Adipose tissue (tissue), 3 donors: ENCODE results near the gene R3HDM4. TPM values are rescaled to one million over a fixed set of nuclear protein-coding genes. Genes with fewer than 3 reads are reported as not detected.
"Not testable (repeated sequence)": the region's sequence is repeated elsewhere in the genome, so short reads cannot be mapped to it uniquely, and the experiment has no call there.

Experiments
- H3K27ac ChIP-seq: one replicate; pipeline ENCODE4 v1.5.1; 2013; ENCODE audit warnings: low read depth, low read length
- WGBS, 3 donors: extraction: QIAGEN DNeasy Blood & Tissue Kit; methylation state at CpG; one replicate each; pipeline ENCODE4 v1.1.7; 2013; 5-methylcytosine and 5-hydroxymethylcytosine counted together
- polyA plus RNA-seq, 3 donors: library from polyadenylated mRNA; stranded (reverse); fragments of 200-250 nt; gene quantifications; one replicate each; pipeline ENCODE4 v1.2.3, GENCODE V29; 2013
- donor health status: healthy with polysubstance abuse.
- donor health status: Bipolar disorder and iron deficiency.
- donor health status: healthy.

The R3HDM4 gene
- polyA plus RNA-seq, 3 donors: 44.6 to 59.1 (median 57.9) TPM

- H3K27ac ChIP-seq: no peak overlapping the region
- 90 to 97% (median 95%) methylated on average over 27 of the region's 27 CpGs for WGBS, 3 donors
Observed at GRCh38 chr19:901216-902092, 11.6 kb downstream of the R3HDM4 start.

- 79 to 85% (median 84%) methylated on average over 27 to 30 of the region's 30 CpGs for WGBS, 3 donors
Observed at GRCh38 chr19:900302-901111, 12.5 kb downstream of the R3HDM4 start.

GRCh38 chr19:900043-900301 is 13.0 kb downstream of the R3HDM4 start:
- 89 to 91% (median 89%) methylated on average over 15 of the region's 15 CpGs for WGBS, 3 donors
- no peak overlapping the region for H3K27ac ChIP-seq

More at GRCh38 chr19:900302-901111, 12.5 kb downstream of the R3HDM4 start:
- H3K27ac ChIP-seq: no peak overlapping the region

- H3K27ac ChIP-seq: no peak overlapping the region
- WGBS, 3 donors: 93% methylated on average over 31 to 32 of the region's 32 CpGs
Observed at GRCh38 chr19:899336-900042, 13.5 kb downstream of the R3HDM4 start.

- no peak overlapping the region for H3K27ac ChIP-seq
- 82 to 87% (median 83%) methylated on average over 19 to 20 of the region's 20 CpGs for WGBS, 3 donors
Observed at GRCh38 chr19:898663-899062, 14.4 kb downstream of the R3HDM4 start.

- WGBS, 3 donors: 87 to 93% (median 92%) methylated on average over 22 to 26 of the region's 26 CpGs
- H3K27ac ChIP-seq: no peak overlapping the region
Observed at GRCh38 chr19:897442-898039, 15.5 kb downstream of the R3HDM4 start.

- no peak overlapping the region for H3K27ac ChIP-seq
- WGBS, 3 donors: 91% methylated on average over 11 of the region's 11 CpGs
Observed at GRCh38 chr19:896999-897398, 16.0 kb downstream of the R3HDM4 start.

- 88 to 96% (median 94%) methylated on average over 10 of the region's 10 CpGs for WGBS, 3 donors
- no peak overlapping the region for H3K27ac ChIP-seq
Observed at GRCh38 chr19:896434-896833, 16.6 kb downstream of the R3HDM4 start.

- peak within 1 kb of the TSS; percentile 29 for H3K27ac ChIP-seq
- 1 to 2% (median 1%) methylated on average over 47 to 69 of the region's 69 CpGs for WGBS, 3 donors
Observed at GRCh38 chr19:892894-893689, 19.9 kb downstream of the R3HDM4 start, which contains the start of the genes MED16 and RNU6-9. Gene MED16 (minus strand): TSS chr19:893187. CDS start chr19:891131, 2,056 bp downstream. Gene RNU6-9 (plus strand): TSS chr19:893484.

GRCh38 chr19:892243-892893 is 20.7 kb downstream of the R3HDM4 start:
- peak overlapping the region; percentile 29 for H3K27ac ChIP-seq
- 4 to 5% (median 4%) methylated on average over 22 to 27 of the region's 27 CpGs for WGBS, 3 donors

- 15 to 73% (median 63%) methylated on average over 47 to 50 of the region's 50 CpGs for WGBS, 3 donors
- not testable (repeated sequence) for H3K27ac ChIP-seq
Observed at GRCh38 chr19:891421-892200, 21.4 kb downstream of the R3HDM4 start.

- WGBS, 3 donors: 89 to 96% (median 92%) methylated on average over 18 of the region's 18 CpGs
- H3K27ac ChIP-seq: no peak overlapping the region
Observed at GRCh38 chr19:890831-891230, 22.2 kb downstream of the R3HDM4 start.

- no peak overlapping the region for H3K27ac ChIP-seq
- 93 to 96% (median 94%) methylated on average over 23 to 26 of the region's 26 CpGs for WGBS, 3 donors
Observed at GRCh38 chr19:889662-890295, 23.2 kb downstream of the R3HDM4 start.

GRCh38 chr19:888581-889385 is 24.2 kb downstream of the R3HDM4 start:
- no peak overlapping the region for H3K27ac ChIP-seq
- WGBS, 3 donors: 87 to 92% (median 90%) methylated on average over 29 to 30 of the region's 30 CpGs

GRCh38 chr19:887599-887998 is 25.4 kb downstream of the R3HDM4 start:
- 95 to 96% (median 95%) methylated on average over 10 of the region's 10 CpGs for WGBS, 3 donors
- H3K27ac ChIP-seq: no peak overlapping the region
